Spinal cord (tissue), 10 donors: ENCODE data around the gene PLA2G2E. TPM values are rescaled to one million over a fixed set of nuclear protein-coding genes. Genes with fewer than 3 reads are reported as not detected.

Source experiments
- DNase-seq, 6 donors: peaks; one replicate each; pipeline versions ENCODE4 v3.0.0 to v3.0.0-alpha.2; 2013 to 2015; ENCODE audit warnings: low spot score in 6 of 6, low read depth in 4 of 6
- H3K27ac ChIP-seq: one replicate; pipeline ENCODE4 v1.5.1; 2013; ENCODE audit warnings: low read depth, low read length, control low read depth
- H3K27me3 ChIP-seq: one replicate; pipeline ENCODE4 v1.6.1; 2013; ENCODE audit warnings: low read length; ENCODE audit not compliant: control insufficient read depth, insufficient read depth
- H3K36me3 ChIP-seq: one replicate; pipeline ENCODE4 v1.6.1; 2013; ENCODE audit warnings: low read length; ENCODE audit not compliant: control insufficient read depth, insufficient read depth
- H3K4me1 ChIP-seq: one replicate; pipeline ENCODE4 v1.6.1; 2013; ENCODE audit warnings: low read length; ENCODE audit not compliant: control insufficient read depth, insufficient read depth
- H3K4me3 ChIP-seq: one replicate; pipeline ENCODE4 v1.5.1; 2013; ENCODE audit warnings: low read depth, low read length, control low read depth
- H3K9me3 ChIP-seq: one replicate; pipeline ENCODE4 v1.6.1; 2013; ENCODE audit warnings: low read length; ENCODE audit not compliant: control insufficient read depth, insufficient read depth
- WGBS: methylation state at CpG from one replicate; pipeline ENCODE4 v1.1.5; 2013; ENCODE audit warnings: missing lambda C conversion rate; ENCODE audit not compliant: insufficient coverage; 5-methylcytosine and 5-hydroxymethylcytosine counted together
- polyA plus RNA-seq, 2 donors: library from polyadenylated mRNA; unstranded; fragments of 120-200 nt; gene quantifications; one replicate each; pipeline ENCODE4 v1.2.1, GENCODE V29; 2013; ENCODE audit not compliant: insufficient read length in 2 of 2
- total RNA-seq, 2 donors: library from RNA; depleted of rRNA in 1 of 2; stranded (reverse); fragments of 120-200 nt in 1 of 2; fragments of >200 nt in 1 of 2; gene quantifications; one replicate each; pipeline versions ENCODE4 v1.2.3 to v1.2.4, GENCODE V29; 2013 to 2014
- donor health status: healthy.

Gene PLA2G2E
- total and polyA plus RNA-seq, 4 donors: not detected

DNA sequence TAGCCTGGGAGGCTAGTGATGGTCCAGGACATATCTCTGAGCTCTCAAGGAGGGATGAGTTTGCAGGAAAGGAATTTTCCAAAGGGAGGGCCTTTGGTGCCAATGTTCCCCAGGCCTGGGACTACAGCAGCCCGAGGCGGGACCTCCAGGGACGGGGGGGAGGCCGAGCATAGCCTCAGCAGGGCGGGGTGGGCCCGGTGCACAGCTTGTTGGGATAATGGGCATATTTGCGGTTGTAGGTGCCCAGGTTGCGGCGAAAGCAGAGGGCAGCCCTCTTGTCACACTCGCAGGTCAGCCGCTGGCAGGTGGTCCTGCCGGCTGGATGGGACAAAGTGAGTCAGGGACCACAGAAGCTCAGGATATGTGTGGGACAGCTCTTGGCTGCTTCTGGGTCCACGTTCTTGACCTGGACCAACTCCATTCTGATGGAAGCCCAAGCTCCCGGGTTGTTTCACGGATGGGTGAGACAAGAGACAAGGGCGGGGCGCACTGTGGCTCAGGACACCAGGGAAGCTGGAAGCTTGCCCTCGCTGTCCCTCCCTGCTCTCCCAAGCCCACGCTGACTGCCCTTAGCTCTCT, 3.2 kb downstream of the PLA2G2E start:
- 93% methylated on average over 19 of the region's 19 CpGs for WGBS
- no peak for DNase-seq
- H3K4me3 ChIP-seq: no peak overlapping the region

DNA sequence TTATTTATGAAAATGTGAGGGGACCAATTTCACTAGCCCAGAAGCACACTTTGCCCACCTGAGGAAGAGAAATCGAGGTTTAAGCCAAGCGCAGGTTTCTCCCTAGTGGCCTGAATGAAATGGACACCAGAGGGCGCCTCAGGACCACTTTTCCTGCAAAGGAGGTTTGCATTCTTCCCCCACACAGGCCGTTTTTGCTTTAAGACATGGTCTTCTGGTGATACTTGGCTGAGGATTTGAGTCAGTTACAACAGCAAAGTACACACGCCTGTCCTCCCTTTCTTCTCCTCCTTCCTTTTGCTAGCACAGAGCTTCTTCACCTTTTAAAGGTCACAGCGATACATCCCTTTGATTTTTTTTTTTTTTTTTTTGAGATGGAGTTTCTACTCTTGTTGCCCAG, 5.4 kb downstream of the PLA2G2E start:
- H3K4me3 ChIP-seq: no peak overlapping the region
- 0% methylated on average over 3 of the region's 6 CpGs for WGBS
- H3K4me1 ChIP-seq: no peaks in the 10 kb centered on the region
- H3K9me3 ChIP-seq: no peaks in the 10 kb centered on the region
- H3K36me3 ChIP-seq: peaks cover 8% of the 10 kb centered on the region
- peak; percentile 80 to 97 (median 84) for DNase-seq
- no peaks in the 10 kb centered on the region for H3K27me3 ChIP-seq
- no peak overlapping the region for H3K27ac ChIP-seq

More for the DNA sequence above, 3.2 kb downstream of the PLA2G2E start:
- H3K4me1 ChIP-seq: no peaks in the 10 kb centered on the region
- H3K9me3 ChIP-seq: no peaks in the 10 kb centered on the region
- H3K27me3 ChIP-seq: no peaks in the 10 kb centered on the region
- H3K36me3 ChIP-seq: no peaks in the 10 kb centered on the region
- H3K27ac ChIP-seq: no peak overlapping the region

- Histone ChIP-seq H3K4me3 (no peak overlapping the region), H3K27me3 (no peaks in the 10 kb centered on the region), H3K4me1 (no peaks in the 10 kb centered on the region), H3K9me3 (no peaks in the 10 kb centered on the region), H3K27ac (no peak overlapping the region), H3K36me3 (peaks cover 37% of the 10 kb centered on the region)
- WGBS: 35% methylated on average over 2 of the region's 3 CpGs
- no peak for DNase-seq
Observed at GRCh38 chr1:19910650-19911049, 12.8 kb downstream of the PLA2G2E start.

DNA sequence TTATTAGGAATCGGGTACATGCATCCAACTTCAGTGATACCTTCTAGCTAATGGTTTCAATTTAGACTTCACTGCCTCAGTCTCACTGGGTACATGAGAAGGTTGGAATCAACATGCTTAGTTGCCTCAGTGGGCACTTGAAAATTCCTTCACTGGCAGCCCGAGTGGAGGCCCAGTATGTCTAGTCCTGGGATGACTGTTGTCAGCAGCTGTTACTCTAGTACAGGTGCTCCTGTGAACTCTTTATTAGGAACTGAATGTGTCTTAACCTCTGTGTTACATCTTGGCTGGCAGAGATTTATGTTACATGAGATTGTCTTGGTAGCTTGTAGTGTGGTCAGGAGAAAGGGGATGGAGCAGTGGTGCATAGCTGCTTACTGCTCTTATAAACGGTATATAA, 13.4 kb downstream of the PLA2G2E start:
- Histone ChIP-seq H3K9me3 (no peaks in the 10 kb centered on the region), H3K4me1 (no peaks in the 10 kb centered on the region), H3K27ac (no peak overlapping the region), H3K4me3 (no peak overlapping the region), H3K27me3 (no peaks in the 10 kb centered on the region), H3K36me3 (peaks cover 37% of the 10 kb centered on the region)
- no peak for DNase-seq
- WGBS: 50% methylated on average over 1 of the region's 3 CpGs

DNA sequence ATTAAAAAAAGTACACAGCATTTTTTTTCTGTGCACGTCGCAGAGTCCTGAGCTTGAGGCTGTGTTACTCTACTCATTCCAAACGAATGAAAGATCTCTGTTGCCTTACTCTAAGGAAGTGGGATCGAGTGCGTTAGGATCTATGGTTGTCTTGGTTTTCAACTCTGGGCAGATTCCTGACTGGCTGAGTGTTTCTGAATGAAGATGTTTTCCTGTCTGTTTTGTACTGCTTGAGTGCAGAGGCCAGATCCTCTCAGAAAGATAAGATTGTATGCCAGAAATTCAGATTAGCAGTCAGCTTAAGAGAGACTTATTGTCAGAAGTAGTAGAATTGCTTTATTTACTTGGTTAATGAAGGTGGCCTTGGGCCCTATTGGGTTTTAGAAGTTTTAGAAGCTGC, 14.0 kb downstream of the PLA2G2E start:
- no peaks in the 10 kb centered on the region for H3K27me3 ChIP-seq
- H3K4me1 ChIP-seq: no peaks in the 10 kb centered on the region
- H3K36me3 ChIP-seq: peaks cover 36% of the 10 kb centered on the region
- H3K4me3 ChIP-seq: no peak overlapping the region
- 86% methylated on average over 5 of the region's 5 CpGs for WGBS
- H3K9me3 ChIP-seq: no peaks in the 10 kb centered on the region
- no peak overlapping the region for H3K27ac ChIP-seq
- DNase-seq: no peak

DNA sequence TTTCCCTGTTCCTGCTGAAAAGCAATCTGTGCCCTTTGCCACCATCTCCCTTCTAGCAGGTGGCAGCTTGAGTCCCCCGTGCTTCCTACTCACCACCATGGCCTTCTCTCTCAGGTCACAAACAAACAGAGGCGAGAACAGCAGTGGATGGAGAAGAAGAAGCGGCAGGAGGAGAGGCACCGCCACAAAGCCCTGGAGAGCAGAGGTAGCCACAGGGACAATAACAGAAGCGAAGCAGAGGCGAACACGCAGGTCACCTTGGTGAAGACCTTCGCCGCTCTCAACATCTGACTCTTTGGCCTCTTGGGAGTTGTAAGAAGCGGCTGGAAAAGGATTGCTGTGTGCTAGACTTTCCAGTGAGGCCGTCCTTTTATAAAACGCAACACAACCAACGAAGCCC, 16.0 kb downstream of the PLA2G2E start:
- no peak overlapping the region for H3K27ac ChIP-seq
- H3K4me3 ChIP-seq: no peak overlapping the region

GRCh38 chr1:19903621-19904020, 19.8 kb downstream of the PLA2G2E start:
- Histone ChIP-seq H3K4me3 (no peak overlapping the region), H3K36me3 (peaks cover 21% of the 10 kb centered on the region), H3K27ac (no peak overlapping the region), H3K9me3 (peaks cover 2% of the 10 kb centered on the region), H3K27me3 (no peaks in the 10 kb centered on the region), H3K4me1 (no peaks in the 10 kb centered on the region)
- WGBS: 94% methylated on average over 7 of the region's 7 CpGs
- DNase-seq: no peak

More for the DNA sequence above, 16.0 kb downstream of the PLA2G2E start:
- no peaks in the 10 kb centered on the region for H3K9me3 ChIP-seq
- WGBS: 88% methylated on average over 6 of the region's 13 CpGs
- no peaks in the 10 kb centered on the region for H3K4me1 ChIP-seq
- peaks cover 29% of the 10 kb centered on the region for H3K36me3 ChIP-seq
- H3K27me3 ChIP-seq: no peaks in the 10 kb centered on the region
- no peak for DNase-seq

DNA sequence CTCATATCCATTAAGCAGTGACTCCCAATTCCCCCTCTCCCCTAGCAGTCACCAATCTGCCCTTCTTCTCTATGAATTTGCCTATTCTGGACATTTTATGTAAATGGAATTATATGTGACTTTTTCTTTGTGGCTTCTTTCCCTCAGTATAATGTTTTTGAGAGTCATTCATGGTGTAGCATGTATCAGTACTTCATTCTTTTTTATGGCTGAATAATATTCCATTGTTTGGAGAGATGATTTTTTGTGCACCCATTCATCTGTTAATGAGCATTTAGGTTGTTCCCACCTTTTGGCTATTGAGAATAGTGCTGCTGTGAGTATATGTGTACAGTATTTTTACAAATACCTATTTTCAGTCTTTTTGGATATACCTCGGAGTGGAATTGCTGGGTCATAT, 21.8 kb downstream of the PLA2G2E start:
- no peaks in the 10 kb centered on the region for H3K4me1 ChIP-seq
- H3K4me3 ChIP-seq: no peak overlapping the region
- H3K27me3 ChIP-seq: no peaks in the 10 kb centered on the region
- peaks cover 2% of the 10 kb centered on the region for H3K9me3 ChIP-seq
- no CpG with 5 or more reads among the region's 1 CpG for WGBS
- no peak for DNase-seq
- H3K27ac ChIP-seq: no peak overlapping the region
- peaks cover 25% of the 10 kb centered on the region for H3K36me3 ChIP-seq

- H3K36me3 ChIP-seq: peaks cover 29% of the 10 kb centered on the region
- H3K4me3 ChIP-seq: no peak overlapping the region
Observed at GRCh38 chr1:19894218-19894617, 29.2 kb downstream of the PLA2G2E start.

GRCh38 chr1:19893687-19894086, 29.7 kb downstream of the PLA2G2E start:
- Histone ChIP-seq H3K4me3 (no peak overlapping the region), H3K27ac (no peak overlapping the region), H3K27me3 (no peaks in the 10 kb centered on the region), H3K4me1 (no peaks in the 10 kb centered on the region), H3K9me3 (no peaks in the 10 kb centered on the region), H3K36me3 (peaks cover 25% of the 10 kb centered on the region)
- 96% methylated on average over 3 of the region's 3 CpGs for WGBS
- no peak for DNase-seq

More at GRCh38 chr1:19894218-19894617, 29.2 kb downstream of the PLA2G2E start:
- Histone ChIP-seq H3K27me3 (no peaks in the 10 kb centered on the region), H3K27ac (no peak overlapping the region), H3K4me1 (no peaks in the 10 kb centered on the region), H3K9me3 (no peaks in the 10 kb centered on the region)
- 100% methylated on average over 3 of the region's 5 CpGs for WGBS
- no peak for DNase-seq
